A549 treated with RU486 at 1 μM for 4 hours (cell line): ENCODE data around the gene HIBADH. TPM values are rescaled to one million over a fixed set of nuclear protein-coding genes. Genes with fewer than 3 reads are reported as not detected.

Source experiments
- total RNA-seq: library from RNA; stranded (reverse); fragments of 200-300 nt; extraction: Qiagen RNA extraction; gene quantifications from 5 replicates; pipeline ENCODE4 v1.2.3, GENCODE V29; 2022; ENCODE audit warnings: low read depth

The HIBADH gene
- 34.7 to 48.2 TPM (median 43.8 TPM) in 5 replicates for total RNA-seq

GRCh38 chr7:27662490-27663205 is at the start of gene HIBADH:
HIBADH (minus strand) TSS chr7:27662883; CDS start chr7:27662788, 95 bp downstream.

Other genes starting within 250 kb of the HIBADH start
- gene TAX1BP1, start 77.3 kb upstream of the HIBADH start, total RNA-seq = 62.1 to 105 TPM (median 76.6 TPM) in 5 replicates